OCI-LY1 (cell line): ENCODE data around the gene CACNG4.

Source experiments
- CTCF ChIP-seq: fragments of 200-600 bp; sonication (generic), shearing (Covaris generic); IDR thresholded peaks from 2 replicates; pipeline ENCODE4 v1.5.1; 2017; ENCODE audit warnings: mild to moderate bottlenecking, antibody characterized with exemption, low read length, moderate library complexity, mixed read lengths
- EZH2 ChIP-seq: fragments of 200-600 bp; sonication (generic), shearing (Covaris generic); IDR thresholded peaks from 2 replicates; pipeline ENCODE4 v1.8.0; 2017; ENCODE audit warnings: borderline replicate concordance, mixed run types, mild to moderate bottlenecking, antibody characterized with exemption, low read length, moderate library complexity, mixed read lengths

- TF ChIP-seq CTCF (no peak), EZH2 (no peak)
Observed at GRCh38 chr17:66947311-66947710, 17.2 kb upstream of the CACNG4 start.
